ENCODE data around the gene MYO1D. TPM values are rescaled to one million over a fixed set of nuclear protein-coding genes. Genes with fewer than 3 reads are reported as not detected.

The MYO1D gene
- total RNA-seq, 2 experiments from 2014 or later: 0.09 to 0.89 TPM

GRCh38 chr17:32834104-32834503 lies 42.8 kb downstream of the MYO1D start:
- H3K36me3 ChIP-seq (ENCODE audit: insufficient read depth, low read length): no peaks in the 10 kb centered on the region
- intact Hi-C loops (cut with micrococcal nuclease; ENCODE audit: unreplicated experiment): no loop called here
- CTCF ChIA-PET (ENCODE audit: unreplicated experiment): no interaction called here
- no peaks in the 10 kb centered on the region for H4K20me1 ChIP-seq (ENCODE audit: insufficient read depth, low read length)
- BruUV-seq (replicated peaks): no TSS peak
- H2AFZ ChIP-seq (ENCODE audit: low read length): no peak overlapping the region
- POLR2A ChIA-PET: no interaction called here
- no peaks in the 10 kb centered on the region for H3K9me2 ChIP-seq (ENCODE audit: insufficient read depth, low read length)
- no peak for TF ChIP-seq EZH2phosphoT487 (IDR thresholded peaks at IDR 0.05; ENCODE audit: borderline replicate concordance, low read depth, low read length)
- TF ChIP-seq CTCF (conservative IDR thresholded peaks at IDR 0.05; ENCODE audit: low read length): no peak
- no peak overlapping the region for H3K4me2 ChIP-seq (ENCODE audit: low read length)
- no peaks in the 10 kb centered on the region for H3K9me3 ChIP-seq (ENCODE audit: low read length)
- H3K4me1 ChIP-seq (ENCODE audit: insufficient read depth, low read length, poor library complexity, severe bottlenecking): no peaks in the 10 kb centered on the region
- H3K79me2 ChIP-seq (ENCODE audit: insufficient read depth, low read depth, low read length): no peaks in the 10 kb centered on the region
- no peak for DNase-seq (ENCODE audit: low spot score)
- H3K27ac ChIP-seq (ENCODE audit: low read depth, low read length, poor library complexity, severe bottlenecking): no peak overlapping the region
- H3K4me3 ChIP-seq (ENCODE audit: low read depth, low read length, poor library complexity, severe bottlenecking): no peak overlapping the region

DNA sequence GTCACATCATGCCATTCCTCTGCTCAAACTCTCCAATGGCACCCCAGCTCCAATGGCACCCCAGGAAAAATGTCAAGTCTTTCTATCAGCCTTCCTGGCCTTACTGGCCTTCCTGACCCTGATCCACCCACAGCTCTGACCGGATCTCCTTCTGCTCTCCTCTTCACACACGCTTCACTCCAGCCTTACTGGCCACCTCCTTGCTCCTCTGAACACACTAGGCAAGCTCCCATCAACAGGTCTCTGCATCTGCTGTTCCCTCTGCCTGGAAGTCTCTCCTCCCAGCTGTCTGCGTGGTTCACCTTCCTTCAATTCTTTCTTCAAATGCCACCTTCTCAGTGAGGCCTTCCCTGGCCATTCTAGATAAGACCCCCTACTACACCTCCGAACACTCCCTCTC lies 43.4 kb downstream of the MYO1D start:
- H4K20me1 ChIP-seq (ENCODE audit: insufficient read depth, low read length): no peaks in the 10 kb centered on the region
- no peak overlapping the region for H3K4me2 ChIP-seq (ENCODE audit: low read length)
- intact Hi-C loops (cut with micrococcal nuclease; ENCODE audit: unreplicated experiment): no loop called here
- DNase-seq (ENCODE audit: low spot score): no peak
- no peaks in the 10 kb centered on the region for H3K9me2 ChIP-seq (ENCODE audit: insufficient read depth, low read length)
- H3K36me3 ChIP-seq (ENCODE audit: insufficient read depth, low read length): no peaks in the 10 kb centered on the region
- no peaks in the 10 kb centered on the region for H3K9me3 ChIP-seq (ENCODE audit: low read length)
- TF ChIP-seq CTCF (conservative IDR thresholded peaks at IDR 0.05; ENCODE audit: low read length) (no peak), EZH2phosphoT487 (IDR thresholded peaks at IDR 0.05; ENCODE audit: borderline replicate concordance, low read depth, low read length) (no peak)
- BruUV-seq (replicated peaks): no TSS peak
- no peak overlapping the region for H3K27ac ChIP-seq (ENCODE audit: low read depth, low read length, poor library complexity, severe bottlenecking)
- no peak overlapping the region for H2AFZ ChIP-seq (ENCODE audit: low read length)
- no peak overlapping the region for H3K4me3 ChIP-seq (ENCODE audit: low read depth, low read length, poor library complexity, severe bottlenecking)
- POLR2A ChIA-PET: no interaction called here
- H3K4me1 ChIP-seq (ENCODE audit: insufficient read depth, low read length, poor library complexity, severe bottlenecking): no peaks in the 10 kb centered on the region
- H3K79me2 ChIP-seq (ENCODE audit: insufficient read depth, low read depth, low read length): no peaks in the 10 kb centered on the region
- CTCF ChIA-PET (ENCODE audit: unreplicated experiment): no interaction called here

DNA sequence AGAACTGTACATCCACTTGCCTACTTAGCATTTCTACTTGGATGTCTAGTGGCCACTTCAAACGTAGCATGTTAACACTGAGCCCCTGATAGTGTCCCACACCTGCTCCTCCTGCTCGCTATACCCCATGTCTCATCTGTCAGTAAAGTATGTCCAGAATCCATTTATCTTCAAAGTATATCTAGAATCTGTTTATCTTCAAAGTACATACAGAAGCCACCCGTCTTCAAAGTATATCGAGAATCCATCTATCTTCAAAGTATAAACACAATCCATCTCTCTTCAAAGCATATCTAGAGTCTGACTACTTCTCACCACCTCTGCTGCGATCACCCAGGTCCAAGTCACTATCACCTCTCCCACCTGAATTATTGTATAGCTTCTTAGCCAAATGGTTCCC lies 43.8 kb downstream of the MYO1D start:
- Histone ChIP-seq H3K9me3 (ENCODE audit: low read length) (no peaks in the 10 kb centered on the region), H3K4me2 (ENCODE audit: low read length) (no peak overlapping the region), H3K4me3 (ENCODE audit: low read depth, low read length, poor library complexity, severe bottlenecking) (no peak overlapping the region), H3K27ac (ENCODE audit: low read depth, low read length, poor library complexity, severe bottlenecking) (no peak overlapping the region), H4K20me1 (ENCODE audit: insufficient read depth, low read length) (no peaks in the 10 kb centered on the region), H3K79me2 (ENCODE audit: insufficient read depth, low read depth, low read length) (no peaks in the 10 kb centered on the region), H2AFZ (ENCODE audit: low read length) (no peak overlapping the region), H3K9me2 (ENCODE audit: insufficient read depth, low read length) (no peaks in the 10 kb centered on the region), H3K4me1 (ENCODE audit: insufficient read depth, low read length, poor library complexity, severe bottlenecking) (no peaks in the 10 kb centered on the region), H3K36me3 (ENCODE audit: insufficient read depth, low read length) (no peaks in the 10 kb centered on the region)
- DNase-seq (ENCODE audit: low spot score): no peak
- ChIA-PET CTCF (ENCODE audit: unreplicated experiment) (no interaction called here), POLR2A (no interaction called here)
- intact Hi-C loops (cut with micrococcal nuclease; ENCODE audit: unreplicated experiment): no loop called here
- BruUV-seq (replicated peaks): no TSS peak
- TF ChIP-seq EZH2phosphoT487 (IDR thresholded peaks at IDR 0.05; ENCODE audit: borderline replicate concordance, low read depth, low read length) (no peak), CTCF (conservative IDR thresholded peaks at IDR 0.05; ENCODE audit: low read length) (no peak)
